Measurements from ENCODE around the gene RBMS1. TPM values are rescaled to one million over a fixed set of nuclear protein-coding genes. Genes with fewer than 3 reads are reported as not detected.

Gene RBMS1
- total and polyA plus RNA-seq, 2 of the 4 experiments (the other 2 are of a cell fraction), result 43.5 to 64.9 TPM

DNA sequence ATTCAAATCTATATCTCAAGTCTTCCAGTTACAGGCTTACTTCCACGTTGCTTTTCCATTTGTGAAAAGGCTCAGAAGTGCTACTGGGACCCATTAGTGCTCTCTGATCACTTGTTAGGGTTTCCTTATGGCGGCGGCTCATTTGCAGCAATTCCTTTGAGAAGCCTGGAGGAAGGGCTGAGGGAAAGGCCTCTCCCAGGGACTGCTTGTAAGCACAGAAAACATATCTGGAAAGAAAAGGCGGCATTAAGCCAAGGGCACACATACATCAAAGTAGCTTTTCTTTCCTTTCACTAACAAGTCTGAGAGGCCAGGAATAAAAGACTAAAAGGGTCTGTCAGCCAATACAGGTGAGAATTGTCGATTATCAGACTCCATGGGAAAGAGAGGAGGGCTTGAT is 254.2 kb downstream of the RBMS1 start:
- H3K23ac ChIP-seq (ENCODE audit: low read depth, low read length), result no peak overlapping the region
- TF ChIP-seq, protein P1, sequence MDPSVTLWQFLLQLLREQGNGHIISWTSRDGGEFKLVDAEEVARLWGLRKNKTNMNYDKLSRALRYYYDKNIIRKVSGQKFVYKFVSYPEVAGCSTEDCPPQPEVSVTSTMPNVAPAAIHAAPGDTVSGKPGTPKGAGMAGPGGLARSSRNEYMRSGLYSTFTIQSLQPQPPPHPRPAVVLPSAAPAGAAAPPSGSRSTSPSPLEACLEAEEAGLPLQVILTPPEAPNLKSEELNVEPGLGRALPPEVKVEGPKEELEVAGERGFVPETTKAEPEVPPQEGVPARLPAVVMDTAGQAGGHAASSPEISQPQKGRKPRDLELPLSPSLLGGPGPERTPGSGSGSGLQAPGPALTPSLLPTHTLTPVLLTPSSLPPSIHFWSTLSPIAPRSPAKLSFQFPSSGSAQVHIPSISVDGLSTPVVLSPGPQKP (IDR thresholded peaks at IDR 0.05; ENCODE audit: borderline replicate concordance, low read depth, low read length), result no peak
- TF ChIP-seq MAFK (IDR thresholded peaks at IDR 0.05; ENCODE audit: low read depth, low read length) (no peak), CEBPB (IDR thresholded peaks at IDR 0.05; ENCODE audit: low read depth, low read length) (no peak), CTCF (conservative IDR thresholded peaks at IDR 0.05; ENCODE audit: low read depth, low read length) (no peak), RFX5 (IDR thresholded peaks at IDR 0.05; ENCODE audit: low read depth, low read length) (no peak), RCOR1 (IDR thresholded peaks at IDR 0.05; ENCODE audit: insufficient replicate concordance, low read length) (no peak), RAD21 (IDR thresholded peaks at IDR 0.05; ENCODE audit: low read length) (no peak), USF2 (IDR thresholded peaks at IDR 0.05; ENCODE audit: low read depth, low read length) (no peak), NFE2L2 (IDR thresholded peaks at IDR 0.05; ENCODE audit: low read depth, low read length) (no peak), SMC3 (IDR thresholded peaks at IDR 0.05; ENCODE audit: low read depth, low read length) (no peak), MAZ (IDR thresholded peaks at IDR 0.05; ENCODE audit: borderline replicate concordance, low read depth, low read length) (no peak), BHLHE40 (IDR thresholded peaks at IDR 0.05; ENCODE audit: low read depth, low read length) (no peak), MXI1 (IDR thresholded peaks at IDR 0.05; ENCODE audit: borderline replicate concordance, low read depth, low read length) (no peak), POLR2A (IDR thresholded peaks at IDR 0.05; ENCODE audit: low read depth, low read length) (no peak), CHD1 (IDR thresholded peaks at IDR 0.05; ENCODE audit: low read depth, low read length) (no peak), FOS (IDR thresholded peaks at IDR 0.05; ENCODE audit: low read depth, low read length) (no peak)
- H2AK9ac ChIP-seq (replicated peaks; ENCODE audit: low read depth, low read length, poor library complexity), result no peak overlapping the region
- H2BK15ac ChIP-seq (ENCODE audit: low read depth, low read length), result no peak overlapping the region
- H2BK20ac ChIP-seq (ENCODE audit: low read depth, low read length), result no peak overlapping the region
- no peaks in the 10 kb centered on the region for H3K36me3 ChIP-seq (ENCODE audit: control insufficient read depth, insufficient read depth, low read length)
- H2BK5ac ChIP-seq (ENCODE audit: low read depth, low read length, poor library complexity, severe bottlenecking), result no peak overlapping the region
- ChIA-PET CTCF (no interaction called here), POLR2A (ENCODE audit: unreplicated experiment) (no interaction called here)
- no peak overlapping the region for H4K8ac ChIP-seq (ENCODE audit: low read depth in 2 of 2, low read length in 2 of 2)
- no peaks in the 10 kb centered on the region for H4K20me1 ChIP-seq (ENCODE audit: insufficient read depth, low read length)
- no peak overlapping the region for H3K4ac ChIP-seq (ENCODE audit: low read depth, low read length)
- DNase-seq (no peak), ATAC-seq (ENCODE audit: low read depth) (no peak)
- BruUV-seq (replicated peaks), result no TSS peak
- H3K4me1 ChIP-seq (ENCODE audit: control insufficient read depth, insufficient read depth, low read length), result peaks cover 7% of the 10 kb centered on the region
- no peaks in the 10 kb centered on the region for H3K9me1 ChIP-seq (ENCODE audit: insufficient read depth, low read length)
- no peak overlapping the region for H3K4me2 ChIP-seq (ENCODE audit: low read depth, low read length)
- H2AK5ac ChIP-seq (ENCODE audit: low read depth, low read length), result no peak overlapping the region
- H3K14ac ChIP-seq (replicated peaks; ENCODE audit: low read depth, low read length), result no peak overlapping the region
- no peaks in the 10 kb centered on the region for H3K9me3 ChIP-seq (ENCODE audit: control insufficient read depth, insufficient read depth, low read length)
- H2BK120ac ChIP-seq (ENCODE audit: low read depth, low read length), result no peak overlapping the region
- no peak overlapping the region for H4K5ac ChIP-seq (ENCODE audit: low read depth, low read length)
- in situ Hi-C loops (cut with MboI; ENCODE audit: low sequenced_read_pairs), result no loop called here
- 80% methylated on average over 1 of the region's 5 CpGs; no CpG with 5 or more reads in 1 of the 2 experiments for WGBS, 2 experiments (ENCODE audit: extremely low coverage in 2 of 2, insufficient read length in 1 of 2)
- H3K56ac ChIP-seq (ENCODE audit: extremely low read depth, insufficient read depth, low read length), result no peak overlapping the region
- dilution Hi-C loops (cut with HindIII; ENCODE audit: low sequenced_read_pairs, unreplicated experiment), result no loop called here
- H3K79me1 ChIP-seq (ENCODE audit: low read depth in 1 of 2, low read length in 2 of 2), result no peaks in the 10 kb centered on the region
- intact Hi-C loops (cut with micrococcal nuclease), result no loop called here
- H3K27ac ChIP-seq (ENCODE audit: insufficient read depth, low read length), result no peak overlapping the region
- H3K18ac ChIP-seq (ENCODE audit: low read depth, low read length), result no peak overlapping the region
- no peak overlapping the region for H3K4me3 ChIP-seq (ENCODE audit: insufficient read depth, low read depth, low read length)
- H3K9ac ChIP-seq (ENCODE audit: low read depth, low read length), result no peak overlapping the region
- no peak overlapping the region for H4K91ac ChIP-seq (ENCODE audit: insufficient read depth, low read depth, low read length)
- no peaks in the 10 kb centered on the region for H3K27me3 ChIP-seq (ENCODE audit: control insufficient read depth, insufficient read depth, low read length)
- no peak overlapping the region for H2AFZ ChIP-seq (replicated peaks; ENCODE audit: low read length, poor library complexity)

Data from IMR-90 (cell line).